Body of pancreas (tissue), 4 donors: Measurements from ENCODE around the gene ANKRD33B.
A peak's percentile ranks its signal among the peaks of the same experiment; 100 is the strongest.

Experiments used
- POLR2A ChIP-seq, 3 donors: fragments of 450-650 bp; IDR thresholded peaks; one replicate each; pipeline ENCODE4 v1.6.1; 2016; ENCODE audit warnings: antibody characterized with exemption in 3 of 3, mild to moderate bottlenecking in 2 of 3
- TF ChIP-seq, protein P1 (sequence below), 7 experiments: fragments of 450-650 bp in 4 of 7; fragments of 200-600 bp in 3 of 7; sonication (generic) in 3 of 7; IDR thresholded peaks; one replicate each; pipeline ENCODE4 v1.5.1; 2016 to 2019; ENCODE audit warnings: antibody characterized with exemption in 7 of 7

- TF ChIP-seq, protein P1, sequence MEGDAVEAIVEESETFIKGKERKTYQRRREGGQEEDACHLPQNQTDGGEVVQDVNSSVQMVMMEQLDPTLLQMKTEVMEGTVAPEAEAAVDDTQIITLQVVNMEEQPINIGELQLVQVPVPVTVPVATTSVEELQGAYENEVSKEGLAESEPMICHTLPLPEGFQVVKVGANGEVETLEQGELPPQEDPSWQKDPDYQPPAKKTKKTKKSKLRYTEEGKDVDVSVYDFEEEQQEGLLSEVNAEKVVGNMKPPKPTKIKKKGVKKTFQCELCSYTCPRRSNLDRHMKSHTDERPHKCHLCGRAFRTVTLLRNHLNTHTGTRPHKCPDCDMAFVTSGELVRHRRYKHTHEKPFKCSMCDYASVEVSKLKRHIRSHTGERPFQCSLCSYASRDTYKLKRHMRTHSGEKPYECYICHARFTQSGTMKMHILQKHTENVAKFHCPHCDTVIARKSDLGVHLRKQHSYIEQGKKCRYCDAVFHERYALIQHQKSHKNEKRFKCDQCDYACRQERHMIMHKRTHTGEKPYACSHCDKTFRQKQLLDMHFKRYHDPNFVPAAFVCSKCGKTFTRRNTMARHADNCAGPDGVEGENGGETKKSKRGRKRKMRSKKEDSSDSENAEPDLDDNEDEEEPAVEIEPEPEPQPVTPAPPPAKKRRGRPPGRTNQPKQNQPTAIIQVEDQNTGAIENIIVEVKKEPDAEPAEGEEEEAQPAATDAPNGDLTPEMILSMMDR (IDR thresholded peaks at IDR 0.05) = peak in 1 of 7 experiments; percentile 2
- TF ChIP-seq POLR2A (IDR thresholded peaks at IDR 0.05) = no peak
These were observed 138.3 kb downstream of the ANKRD33B start for GRCh38 chr5:10702040-10702629.
